ENCODE data around the gene SLC9A8.

DNA sequence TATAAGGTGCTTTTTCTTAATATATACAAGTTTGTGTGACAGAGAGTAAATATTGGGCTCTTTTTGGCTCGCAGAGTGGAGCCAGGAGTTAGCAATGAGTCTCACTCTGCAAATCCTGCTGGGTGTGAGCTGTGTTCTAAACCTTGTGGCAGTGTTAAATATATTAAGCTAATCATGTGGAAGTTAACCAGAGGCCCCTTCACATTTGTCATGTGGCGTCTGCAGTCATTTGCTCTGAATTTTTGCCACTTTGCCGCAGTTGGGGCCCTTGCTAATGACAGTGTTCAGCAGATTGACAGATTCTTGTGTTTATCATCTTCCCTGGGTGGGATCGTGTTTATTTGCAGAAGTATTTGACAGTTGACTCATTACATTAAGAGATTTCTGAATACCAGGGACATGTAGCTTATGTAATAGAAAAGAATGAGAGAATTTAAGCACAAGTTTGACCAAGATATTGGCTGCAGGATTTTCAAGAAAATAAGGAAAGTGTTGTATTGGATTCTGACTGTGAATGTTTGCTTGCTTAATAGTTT lies 64.8 kb downstream of the SLC9A8 start:
- TF ChIP-seq POLR2AphosphoS5 (IDR thresholded peaks at IDR 0.05; ENCODE audit: insufficient read depth, low read depth, low read length) (no peak), EZH2 (IDR thresholded peaks at IDR 0.05; ENCODE audit: borderline replicate concordance, low read depth, low read length, severe bottlenecking) (no peak), POLR2A (IDR thresholded peaks at IDR 0.05; ENCODE audit: low read depth, low read length) (no peak), FOS (IDR thresholded peaks at IDR 0.05; ENCODE audit: borderline replicate concordance, insufficient read depth, low read length) (no peak)
- TF ChIP-seq, protein P1, sequence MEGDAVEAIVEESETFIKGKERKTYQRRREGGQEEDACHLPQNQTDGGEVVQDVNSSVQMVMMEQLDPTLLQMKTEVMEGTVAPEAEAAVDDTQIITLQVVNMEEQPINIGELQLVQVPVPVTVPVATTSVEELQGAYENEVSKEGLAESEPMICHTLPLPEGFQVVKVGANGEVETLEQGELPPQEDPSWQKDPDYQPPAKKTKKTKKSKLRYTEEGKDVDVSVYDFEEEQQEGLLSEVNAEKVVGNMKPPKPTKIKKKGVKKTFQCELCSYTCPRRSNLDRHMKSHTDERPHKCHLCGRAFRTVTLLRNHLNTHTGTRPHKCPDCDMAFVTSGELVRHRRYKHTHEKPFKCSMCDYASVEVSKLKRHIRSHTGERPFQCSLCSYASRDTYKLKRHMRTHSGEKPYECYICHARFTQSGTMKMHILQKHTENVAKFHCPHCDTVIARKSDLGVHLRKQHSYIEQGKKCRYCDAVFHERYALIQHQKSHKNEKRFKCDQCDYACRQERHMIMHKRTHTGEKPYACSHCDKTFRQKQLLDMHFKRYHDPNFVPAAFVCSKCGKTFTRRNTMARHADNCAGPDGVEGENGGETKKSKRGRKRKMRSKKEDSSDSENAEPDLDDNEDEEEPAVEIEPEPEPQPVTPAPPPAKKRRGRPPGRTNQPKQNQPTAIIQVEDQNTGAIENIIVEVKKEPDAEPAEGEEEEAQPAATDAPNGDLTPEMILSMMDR (IDR thresholded peaks at IDR 0.05; ENCODE audit: extremely low read depth in 1 of 2, insufficient read depth in 1 of 2, low read depth in 1 of 2, low read length in 2 of 2) = no peak

Measured in endothelial cell of umbilical vein (primary cell).